ENCODE results near the gene PGC. TPM values are rescaled to one million over a fixed set of nuclear protein-coding genes. Genes with fewer than 3 reads are reported as not detected.
A peak's percentile ranks its signal among the peaks of the same experiment; 100 is the strongest.

Gene PGC
- total RNA-seq, 1 donor from 2014 or later, result not detected

DNA sequence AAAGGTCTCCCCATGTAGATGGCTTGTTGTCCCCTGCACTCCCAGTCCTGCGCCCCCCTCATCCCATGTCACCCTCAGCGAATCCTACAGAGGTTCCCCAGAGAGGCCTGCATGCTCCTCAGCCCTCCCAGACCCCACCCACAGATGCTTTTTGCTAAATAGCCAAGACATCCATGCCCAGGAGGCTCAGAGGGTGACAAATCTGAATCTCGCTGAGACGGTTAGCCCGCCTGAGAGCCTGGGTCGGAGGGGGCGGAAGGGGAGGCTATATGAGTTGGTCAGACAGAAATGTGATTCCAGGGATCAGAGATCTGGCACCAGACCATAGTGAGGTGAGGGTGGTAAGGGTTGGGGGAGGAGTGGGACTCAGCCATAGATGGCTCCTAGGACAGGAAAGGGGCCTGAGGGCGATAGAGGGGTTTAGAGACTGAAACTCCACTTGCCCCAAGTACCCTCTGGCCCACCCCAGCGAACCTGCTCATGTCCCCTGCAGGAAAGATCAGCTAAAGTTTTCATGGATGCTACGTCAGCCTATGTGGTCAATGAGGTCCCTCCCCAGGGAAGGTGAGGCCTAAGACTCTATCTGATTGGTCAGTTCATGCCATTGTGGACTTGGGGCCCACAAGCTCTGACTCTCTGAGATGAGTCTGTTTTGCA is 45.0 kb downstream of the PGC start:
- DNase-seq (ENCODE audit: low read depth), result no peak

DNA sequence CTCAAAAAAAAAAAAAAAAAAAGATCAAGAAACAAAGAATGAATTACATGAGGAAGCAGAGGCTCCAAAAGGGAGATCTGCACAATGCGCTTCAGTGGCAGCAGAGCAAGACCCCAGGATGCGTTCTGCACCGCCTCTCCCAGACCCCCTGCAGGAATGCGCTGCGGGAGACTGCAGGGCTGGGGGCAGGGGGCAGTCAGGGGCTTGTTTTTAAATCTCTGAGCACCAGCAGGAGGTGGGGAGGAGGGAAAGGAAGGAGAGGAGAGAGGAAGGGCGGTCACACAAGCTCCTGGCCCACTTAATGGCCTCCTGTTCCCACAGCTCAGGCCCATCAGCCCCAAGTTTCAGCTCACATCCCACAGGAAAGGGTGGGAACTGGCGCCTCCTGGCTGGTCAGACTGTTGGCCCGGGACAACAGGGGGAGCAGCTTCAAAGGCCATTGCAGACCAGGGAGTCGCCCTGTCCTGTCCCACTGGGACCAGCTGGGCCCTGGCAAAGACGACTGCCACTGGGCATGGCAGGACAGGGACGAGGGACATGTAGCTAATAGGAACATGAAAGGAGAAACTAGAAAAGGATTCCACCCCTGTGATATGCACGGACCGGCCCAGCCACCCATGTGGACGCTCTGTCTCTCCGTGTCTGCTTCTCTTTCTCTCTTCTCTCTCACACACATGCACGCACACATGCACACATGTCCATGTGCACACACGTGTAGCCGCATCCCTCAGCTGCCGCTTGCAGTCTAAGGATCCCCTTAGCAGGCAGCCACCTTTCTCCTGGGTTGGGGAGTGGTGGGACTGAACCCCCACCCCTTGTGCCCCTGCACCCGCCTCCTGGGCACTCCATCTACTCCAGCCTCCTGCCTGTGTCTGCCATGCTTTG is 46.5 kb downstream of the PGC start:
- DNase-seq (ENCODE audit: low read depth), result no peak

DNA sequence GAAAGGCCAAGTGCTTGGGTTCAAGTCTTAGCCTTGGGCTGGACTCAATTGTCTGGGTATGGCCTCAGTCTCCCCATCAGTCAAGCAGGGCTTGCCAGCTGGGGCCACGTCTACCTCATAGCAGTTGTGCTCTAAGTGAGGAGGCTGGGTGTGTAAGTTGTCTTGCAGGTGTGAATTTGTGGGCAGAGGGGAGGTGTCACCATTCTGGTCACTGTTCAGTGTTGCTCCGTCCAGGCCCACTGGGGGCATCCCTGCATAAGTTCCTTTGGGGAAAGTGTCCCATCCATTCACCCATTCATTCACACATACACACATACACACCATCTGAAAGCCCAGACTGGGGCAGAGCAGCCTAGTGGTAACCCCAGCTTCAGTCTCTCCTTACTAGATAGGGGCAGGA is 48.1 kb downstream of the PGC start:
- no peak for DNase-seq (ENCODE audit: low read depth)

DNA sequence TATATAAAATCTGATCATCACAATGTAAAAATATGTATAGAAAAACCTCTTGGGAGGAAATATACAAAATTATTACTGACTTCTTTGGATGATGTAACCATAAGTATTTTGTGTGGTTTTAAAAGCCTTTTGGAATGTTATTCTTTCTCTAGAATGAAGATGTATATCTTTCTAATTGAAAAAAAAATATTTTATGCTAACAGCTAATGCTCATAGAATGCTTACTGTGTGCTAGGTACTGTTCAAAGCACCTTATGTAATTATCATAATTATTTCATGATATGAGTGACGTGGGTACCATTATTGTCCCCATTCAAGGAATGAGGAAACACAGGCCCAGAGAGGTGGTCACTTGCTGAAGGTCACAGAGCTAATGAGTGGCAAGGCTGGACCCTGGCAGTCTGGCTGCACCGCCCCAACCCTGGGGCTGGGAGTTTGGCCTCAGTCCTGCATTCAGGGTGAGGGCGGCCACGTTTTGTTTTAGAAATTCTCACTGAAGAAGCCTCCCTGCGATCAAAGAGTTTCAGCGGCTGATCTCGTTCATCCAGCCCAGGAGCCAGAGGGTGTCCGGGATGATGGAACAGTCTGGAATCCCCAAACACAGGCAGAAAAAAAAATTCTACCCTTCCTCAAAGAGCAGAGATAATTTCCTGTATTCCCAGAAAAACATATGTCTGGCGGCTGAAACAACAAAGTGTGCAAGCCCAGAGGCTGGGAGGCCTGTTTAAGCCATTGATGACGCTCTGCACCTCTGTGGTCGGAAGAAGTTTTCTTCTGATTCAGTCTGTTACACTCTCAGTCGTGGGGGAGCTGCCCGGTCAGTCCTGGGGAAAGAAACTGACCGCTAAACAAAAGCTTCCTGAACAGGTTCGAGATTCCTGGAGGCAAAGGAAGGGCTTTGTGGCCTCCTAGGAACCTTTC is 49.1 kb downstream of the PGC start:
- no peak for DNase-seq (ENCODE audit: low read depth)

DNA sequence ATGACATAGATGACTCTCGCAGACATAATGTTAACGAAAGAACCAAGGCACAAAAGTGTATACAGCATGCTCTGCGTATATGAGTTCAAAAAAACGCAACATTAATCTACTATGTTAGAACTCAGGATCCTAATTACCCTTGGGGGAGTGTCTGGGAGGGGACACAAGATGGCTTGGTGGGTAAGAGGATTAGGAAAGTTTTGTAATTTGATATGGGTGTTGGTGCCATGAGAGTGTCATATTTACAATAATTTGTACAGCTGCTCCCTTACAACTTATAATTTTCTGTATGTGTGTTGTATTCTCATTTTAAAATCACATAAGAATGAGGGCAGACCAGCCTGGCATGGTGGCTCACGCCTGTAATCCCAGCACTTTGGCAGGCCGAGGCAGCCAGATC is 50.4 kb downstream of the PGC start:
- DNase-seq (ENCODE audit: low read depth), result no peak

DNA sequence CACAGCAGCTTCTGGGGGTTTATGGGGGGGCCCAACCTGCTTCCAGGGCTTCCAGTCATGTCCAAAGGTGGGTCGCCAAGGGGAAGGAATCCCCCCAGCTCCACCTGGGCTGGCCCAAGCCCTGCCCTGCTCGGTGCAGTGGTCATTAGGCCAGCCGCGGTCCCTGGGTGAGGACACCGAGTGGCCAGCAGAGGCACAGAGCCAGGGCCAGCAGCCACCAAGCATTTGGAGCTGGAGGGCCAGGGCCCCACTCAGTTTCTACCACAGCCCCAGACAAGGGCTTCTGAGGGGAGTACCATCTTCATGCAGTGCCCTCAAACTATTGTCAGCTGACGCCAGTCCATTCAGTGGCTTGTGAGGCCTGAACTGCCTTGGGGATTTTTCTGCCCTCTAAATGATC is 51.4 kb downstream of the PGC start:
- no peak for DNase-seq (ENCODE audit: low read depth)

DNA sequence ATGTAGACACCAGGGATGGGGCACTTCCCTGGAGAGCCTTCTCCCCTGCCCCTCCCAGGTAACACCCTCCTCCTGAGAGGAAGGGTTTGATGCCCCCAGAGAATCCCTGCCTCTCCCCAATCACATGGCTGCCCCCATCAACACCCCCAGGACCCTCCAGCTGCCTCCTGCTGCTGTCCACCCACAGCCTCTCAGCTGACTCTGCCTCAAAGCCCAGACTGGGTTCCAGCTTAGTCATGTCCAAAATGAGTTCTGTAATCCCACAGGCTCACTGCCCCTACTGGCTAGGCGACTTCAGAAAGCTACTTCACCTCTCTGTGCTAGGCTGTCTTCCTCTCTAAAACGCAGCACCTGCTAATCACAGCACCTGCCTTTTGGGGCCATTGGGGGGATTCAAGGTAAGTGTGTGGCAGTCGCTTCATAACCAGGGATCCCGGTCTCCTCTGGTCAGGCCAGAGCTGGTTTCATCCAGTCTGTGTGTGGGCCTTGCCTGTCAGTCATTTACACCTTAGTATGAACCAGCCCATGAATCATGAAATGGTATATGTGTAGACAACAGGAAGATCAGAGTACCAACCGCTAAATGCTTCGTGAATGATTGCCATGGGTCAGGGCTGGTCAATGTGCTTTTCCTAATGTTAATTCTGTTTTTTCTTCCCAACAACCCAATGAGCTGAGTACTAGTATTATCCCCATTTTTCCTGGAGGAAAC is 52.2 kb downstream of the PGC start:
- peak; percentile 43 for DNase-seq (ENCODE audit: low read depth)

DNA sequence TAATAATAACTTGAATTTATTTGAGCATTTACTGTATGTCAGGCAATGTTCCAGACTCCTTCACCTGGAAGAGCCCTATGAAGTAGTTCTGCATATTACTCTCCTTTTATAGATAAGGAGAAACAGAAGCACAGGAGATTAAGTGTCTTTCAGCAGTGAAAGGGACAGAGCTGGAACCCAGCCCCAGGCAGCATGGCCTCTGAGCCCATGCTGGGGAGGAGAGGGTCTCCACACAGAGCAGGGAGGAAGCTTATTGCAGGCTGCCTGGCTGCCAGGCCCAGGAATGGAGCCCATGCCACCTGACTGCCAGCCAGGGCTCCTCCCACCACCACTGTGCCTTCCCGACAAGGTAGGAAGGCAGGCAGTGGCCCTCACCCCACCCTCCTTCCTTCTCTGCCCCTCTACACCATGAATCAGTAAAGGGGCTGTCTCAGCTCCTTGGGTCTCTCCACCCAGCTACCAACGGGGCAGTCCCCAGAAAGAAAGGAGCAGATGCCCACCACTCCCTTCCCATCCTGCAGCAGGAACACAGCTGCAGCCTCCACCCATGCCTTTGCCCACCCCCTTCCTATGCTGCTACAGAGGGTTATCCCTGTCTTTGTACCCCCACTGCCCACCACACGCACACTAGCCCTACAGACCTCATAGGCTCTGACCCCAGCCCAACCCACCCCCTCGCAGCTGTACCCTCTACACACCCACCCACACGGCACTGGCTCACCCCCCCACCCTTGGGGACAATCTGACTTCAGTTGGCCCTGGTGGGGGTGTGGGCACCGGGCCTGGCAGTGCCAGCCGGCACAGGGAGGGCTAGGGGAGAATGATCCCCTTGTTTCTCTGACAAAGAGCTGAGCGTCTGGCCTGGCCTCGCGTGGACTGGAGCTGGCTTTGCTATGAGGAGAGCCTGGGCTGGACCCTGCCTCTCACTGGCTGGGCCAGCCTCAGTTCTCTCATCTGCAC is 53.6 kb downstream of the PGC start:
- no peak for DNase-seq (ENCODE audit: low read depth)

DNA sequence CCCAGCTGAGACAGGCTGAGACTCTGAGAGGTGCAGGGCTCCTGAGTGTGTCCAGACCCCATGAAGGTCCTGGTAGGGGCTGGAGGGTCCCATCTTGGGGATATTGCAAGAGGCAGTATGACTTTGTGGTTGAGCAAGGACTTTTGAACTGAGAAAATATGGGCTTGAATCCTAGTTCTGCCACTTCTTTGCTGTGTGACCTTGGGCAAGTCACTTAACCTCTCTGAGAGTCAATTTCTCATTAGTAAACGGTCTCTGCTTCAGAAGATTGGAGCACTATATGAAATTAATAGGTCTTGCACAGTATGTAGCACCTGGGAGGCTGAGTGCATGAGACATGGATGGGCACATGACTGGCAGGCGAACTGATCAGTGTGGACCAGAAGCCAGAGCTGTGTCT is 54.5 kb downstream of the PGC start:
- no peak for DNase-seq (ENCODE audit: low read depth)

DNA sequence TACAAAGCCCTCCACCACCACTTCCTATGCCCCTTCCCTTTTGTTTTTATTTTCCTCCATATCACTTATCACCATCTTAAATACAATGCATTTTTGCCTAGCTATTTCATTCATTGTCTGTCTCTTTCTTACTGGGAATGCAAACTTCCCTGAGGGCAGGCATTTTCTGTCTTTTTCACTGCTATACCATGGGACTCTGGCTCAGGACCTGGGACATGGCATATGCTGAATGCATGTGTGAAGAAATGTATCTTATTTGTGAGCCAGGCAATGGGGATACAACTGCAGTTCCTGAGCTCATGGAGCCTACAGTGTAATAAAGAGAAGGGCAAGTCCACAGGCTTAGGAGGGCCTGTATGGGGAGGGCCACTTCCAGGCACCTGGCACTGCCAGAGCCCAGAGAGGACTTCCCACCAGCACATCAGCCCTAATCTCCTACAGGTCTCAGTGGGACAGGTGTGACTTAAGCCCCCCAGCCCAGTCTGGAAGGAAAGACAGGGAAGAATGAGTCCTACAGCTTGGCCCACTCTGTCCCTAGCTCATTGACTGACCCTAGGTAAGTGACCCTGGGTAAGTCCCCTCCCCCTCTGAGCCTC is 55.0 kb downstream of the PGC start:
- DNase-seq (ENCODE audit: low read depth), result no peak

DNA sequence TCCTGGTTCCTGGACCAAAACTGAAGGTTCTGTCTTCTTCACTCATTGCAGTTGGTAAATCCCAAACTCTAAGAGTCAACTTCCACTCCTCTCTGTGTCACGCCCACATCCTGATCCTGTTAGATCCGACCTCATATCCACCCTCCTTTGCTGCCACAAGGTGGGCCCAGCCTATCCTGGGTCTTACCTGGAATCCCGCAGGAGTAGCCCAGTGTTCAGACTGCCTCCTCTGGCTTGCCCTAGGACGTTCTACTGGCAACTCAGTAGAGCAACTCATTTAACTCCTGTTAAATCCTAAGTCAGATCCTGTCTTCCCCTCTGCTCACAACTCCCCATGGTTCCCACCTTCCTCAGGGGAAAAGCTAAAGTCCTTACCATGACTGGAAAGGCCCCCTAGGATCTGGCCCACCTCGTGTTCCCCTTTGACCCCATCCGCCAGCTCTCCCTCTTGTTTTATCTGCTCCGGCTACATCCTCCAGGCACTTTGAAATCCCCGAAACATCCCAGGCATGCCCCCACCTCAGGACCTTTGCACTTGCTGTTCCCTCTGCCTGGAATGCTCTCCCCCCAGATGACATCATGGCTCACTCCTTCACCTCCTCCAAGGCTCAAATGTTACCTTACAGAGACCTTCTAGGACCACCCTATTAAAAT is 55.6 kb downstream of the PGC start:
- DNase-seq (ENCODE audit: low read depth), result no peak

DNA sequence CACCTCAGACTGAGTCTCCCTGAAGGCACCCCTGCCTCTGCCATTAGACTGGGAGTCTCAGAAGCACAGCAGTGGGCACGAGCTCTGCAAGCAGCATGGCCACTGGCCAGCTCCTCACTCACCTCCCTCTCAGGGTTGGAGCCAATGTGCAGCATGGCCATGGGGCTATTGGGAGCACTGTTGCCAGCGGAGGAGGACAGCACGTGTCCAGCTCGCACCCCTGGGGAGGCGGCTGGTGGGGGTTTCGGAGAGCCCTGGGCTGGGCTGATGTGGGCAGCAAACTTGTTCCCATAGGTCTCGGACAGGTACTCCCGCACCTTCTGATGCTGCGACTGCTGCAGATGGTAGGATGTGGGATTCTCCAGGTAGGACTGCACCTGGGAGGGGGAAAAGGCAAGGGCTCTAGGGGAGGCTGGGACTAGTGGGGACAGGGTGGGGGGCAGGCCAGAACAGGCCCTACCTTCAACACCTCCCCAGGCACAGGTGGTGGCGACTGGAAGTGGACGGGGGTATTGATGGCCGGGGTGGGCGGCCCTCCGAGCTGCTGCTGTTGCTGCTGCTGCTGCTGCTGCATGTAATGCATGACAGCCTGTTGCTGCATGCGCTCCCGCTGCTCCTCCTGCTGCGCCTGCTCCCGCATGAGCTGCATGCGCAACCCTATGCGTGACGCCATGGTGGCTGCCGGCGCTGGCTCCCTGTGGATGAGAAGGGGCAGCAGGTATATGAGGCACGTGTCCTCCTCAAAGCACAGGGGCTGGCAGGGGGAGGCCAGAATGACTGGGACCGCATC is 56.5 kb downstream of the PGC start:
- no peak for DNase-seq (ENCODE audit: low read depth)

DNA sequence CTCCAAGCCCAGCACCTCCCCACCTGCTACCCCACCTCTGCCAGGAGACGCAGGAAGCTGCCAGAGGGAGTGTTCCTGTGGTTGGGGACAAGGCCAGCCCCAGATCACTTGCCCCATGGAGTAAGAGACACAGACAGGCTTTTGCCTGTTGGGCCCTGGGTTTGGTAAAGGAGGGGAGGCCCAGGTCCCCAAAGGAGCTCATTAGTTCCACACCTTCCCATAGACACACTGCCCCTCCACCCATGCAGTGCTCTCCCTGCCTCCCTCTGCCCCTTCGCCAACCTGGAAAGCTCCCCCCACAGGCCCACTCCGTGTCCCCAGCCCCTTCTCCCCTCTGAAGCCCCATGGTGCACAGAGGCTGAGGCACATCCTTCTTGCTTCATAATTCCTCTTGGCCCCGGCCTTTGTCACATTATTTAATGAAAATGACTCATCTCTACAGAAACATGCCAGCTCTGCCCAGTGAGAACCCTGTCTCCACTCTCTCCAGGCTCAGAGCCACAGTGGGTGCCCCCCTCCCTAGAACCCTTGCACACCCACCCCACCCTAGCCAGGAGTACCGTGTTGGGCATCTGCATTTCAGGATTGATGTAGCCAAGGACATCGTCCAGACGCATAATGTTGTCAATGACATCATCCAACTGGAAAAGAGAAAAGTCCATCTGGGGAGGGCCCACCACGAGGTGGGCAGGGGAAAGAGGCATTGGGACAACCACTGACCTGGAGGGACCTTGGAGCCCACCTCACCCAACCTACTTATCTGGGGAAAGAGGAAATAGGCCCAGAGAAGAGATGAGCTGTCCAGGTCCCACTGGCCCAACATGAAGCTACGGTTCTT is 57.8 kb downstream of the PGC start:
- no peak for DNase-seq (ENCODE audit: low read depth)

DNA sequence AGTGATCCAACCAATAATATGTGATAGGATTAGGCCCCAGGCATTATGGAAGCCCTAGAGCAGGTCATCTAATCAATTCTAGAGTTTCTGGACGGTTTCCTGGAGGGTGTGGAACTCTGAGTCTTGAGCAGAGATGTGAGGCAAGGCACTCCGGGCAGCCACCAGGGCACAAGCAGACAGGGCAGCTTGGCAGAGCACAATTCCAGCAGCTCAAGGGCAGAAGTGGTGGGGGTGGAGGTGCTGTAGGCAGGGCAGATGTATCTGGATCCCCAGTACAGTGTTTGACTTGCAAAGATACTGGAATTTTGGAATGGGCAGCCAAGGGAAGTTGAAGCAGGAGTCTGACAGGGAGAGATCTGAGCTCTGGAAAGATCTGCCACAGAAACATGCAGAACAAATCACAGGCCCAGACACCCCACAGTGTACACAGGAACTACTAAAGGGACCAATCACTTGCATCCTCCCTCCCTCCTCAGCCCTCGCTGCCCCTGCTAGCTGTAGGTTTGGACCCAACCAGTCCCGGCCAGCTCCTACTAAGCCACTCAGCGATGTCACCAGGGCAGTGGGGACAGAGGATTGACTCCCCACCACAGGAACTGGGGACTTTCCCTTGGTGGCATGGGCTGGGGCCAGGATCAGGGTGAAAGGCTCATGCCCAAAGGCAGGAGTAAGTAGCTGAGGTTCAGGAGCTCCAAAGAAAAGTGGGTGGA is 58.8 kb downstream of the PGC start:
- DNase-seq (ENCODE audit: low read depth), result peak; percentile 53

DNA sequence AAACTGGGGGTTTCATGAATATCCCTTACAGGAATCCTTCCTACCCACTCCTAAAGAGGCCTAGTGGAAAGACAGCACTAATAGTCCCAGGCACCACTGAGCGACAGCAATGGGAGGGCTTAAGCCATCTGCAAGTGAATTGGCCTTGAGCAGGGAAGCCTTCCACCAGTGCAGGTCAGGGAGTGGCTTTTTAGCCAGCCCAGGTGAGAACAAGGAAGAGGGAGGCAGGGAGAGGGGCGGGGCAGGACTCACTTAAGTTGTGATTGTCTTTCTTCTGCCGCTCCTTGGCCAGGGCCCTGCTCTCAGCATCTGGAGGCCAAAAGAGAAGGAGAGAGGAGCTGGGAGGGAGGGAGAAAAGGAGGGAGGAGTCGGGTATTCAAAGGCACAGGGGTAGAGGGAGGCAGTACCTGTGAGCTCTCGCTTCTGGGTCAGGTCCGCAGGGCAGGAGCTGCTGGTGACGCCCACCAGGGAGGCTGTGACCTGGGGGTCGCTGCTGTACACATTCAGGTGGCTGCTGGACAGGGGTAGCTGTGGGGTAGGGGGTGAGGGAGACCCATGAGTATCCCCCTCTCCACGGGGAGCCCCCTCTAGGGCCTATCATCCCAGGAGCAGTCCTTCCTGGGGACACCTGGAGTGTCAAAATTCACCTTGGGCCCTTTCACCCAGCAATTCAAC is 59.6 kb downstream of the PGC start:
- no peak for DNase-seq (ENCODE audit: low read depth)

Data from myocyte (in vitro differentiated cells).